Fibroblast of lung (primary cell): Measurements from ENCODE around the gene CERK.

Experiments used
- EZH2 ChIP-seq: IDR thresholded peaks from 2 replicates; pipeline ENCODE4 v1.5.1; 2012; ENCODE audit warnings: low read length, control low read depth, mild to moderate bottlenecking; ENCODE audit errors: missing control alignments
- TF ChIP-seq, protein P1 (sequence below), 2 donors: IDR thresholded peaks in 1 of 2; conservative IDR thresholded peaks in 1 of 2; 1 replicate in 1 of 2; 2 replicates in 1 of 2; pipeline ENCODE4 v1.5.1; 2011 to 2012; ENCODE audit warnings: low read length in 2 of 2, control low read depth in 1 of 2, inconsistent platforms in 1 of 2, low read depth in 1 of 2, mild to moderate bottlenecking in 1 of 2

GRCh38 chr22:46726986-46727317, 11.1 kb downstream of the CERK start:
- TF ChIP-seq, protein P1, sequence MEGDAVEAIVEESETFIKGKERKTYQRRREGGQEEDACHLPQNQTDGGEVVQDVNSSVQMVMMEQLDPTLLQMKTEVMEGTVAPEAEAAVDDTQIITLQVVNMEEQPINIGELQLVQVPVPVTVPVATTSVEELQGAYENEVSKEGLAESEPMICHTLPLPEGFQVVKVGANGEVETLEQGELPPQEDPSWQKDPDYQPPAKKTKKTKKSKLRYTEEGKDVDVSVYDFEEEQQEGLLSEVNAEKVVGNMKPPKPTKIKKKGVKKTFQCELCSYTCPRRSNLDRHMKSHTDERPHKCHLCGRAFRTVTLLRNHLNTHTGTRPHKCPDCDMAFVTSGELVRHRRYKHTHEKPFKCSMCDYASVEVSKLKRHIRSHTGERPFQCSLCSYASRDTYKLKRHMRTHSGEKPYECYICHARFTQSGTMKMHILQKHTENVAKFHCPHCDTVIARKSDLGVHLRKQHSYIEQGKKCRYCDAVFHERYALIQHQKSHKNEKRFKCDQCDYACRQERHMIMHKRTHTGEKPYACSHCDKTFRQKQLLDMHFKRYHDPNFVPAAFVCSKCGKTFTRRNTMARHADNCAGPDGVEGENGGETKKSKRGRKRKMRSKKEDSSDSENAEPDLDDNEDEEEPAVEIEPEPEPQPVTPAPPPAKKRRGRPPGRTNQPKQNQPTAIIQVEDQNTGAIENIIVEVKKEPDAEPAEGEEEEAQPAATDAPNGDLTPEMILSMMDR (conservative IDR thresholded peaks at IDR 0.05 in 1 of 2, IDR thresholded peaks at IDR 0.05 in 1 of 2; ENCODE audit: low read depth in 1 of 2, low read length in 2 of 2): no peak
- no peak for TF ChIP-seq EZH2
